ENCODE measurements around the gene ZNF862.

Gene ZNF862

DNA sequence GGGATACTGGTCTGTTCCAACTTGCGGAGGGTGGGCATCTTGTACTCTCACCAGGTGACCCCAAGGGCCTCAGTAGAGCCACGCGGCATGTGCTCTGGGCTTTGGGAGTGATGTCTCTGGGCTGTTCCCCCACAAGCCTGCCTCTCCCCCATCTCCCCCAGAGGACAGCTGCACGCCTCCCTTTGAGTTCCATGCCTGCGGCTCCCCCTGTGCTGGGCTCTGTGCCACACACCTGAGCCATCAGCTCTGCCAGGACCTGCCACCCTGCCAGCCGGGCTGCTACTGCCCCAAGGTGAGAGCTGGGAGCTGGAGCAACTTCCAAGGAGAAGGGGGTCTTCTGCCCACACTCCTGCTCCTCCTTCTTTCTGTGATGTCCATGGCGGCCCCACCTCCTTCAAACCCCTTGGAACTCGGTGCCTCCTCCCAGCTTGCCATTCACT, 15.0 kb upstream of the ZNF862 start:
- Histone ChIP-seq H3K27me3 (peaks cover 0 to 12% of the 10 kb centered on the region in 2 donors), H3K36me3 (no peaks in the 10 kb centered on the region), H3K4me1 (no peaks in the 10 kb centered on the region), H3K27ac (no peak overlapping the region), H3K4me3 (no peak overlapping the region), H3K9me3 (no peaks in the 10 kb centered on the region)
- DNase-seq: no peak
- intact Hi-C loops (cut with DNase I; ENCODE audit: low total_unique reads): no loop called here
- TF ChIP-seq, protein P1, sequence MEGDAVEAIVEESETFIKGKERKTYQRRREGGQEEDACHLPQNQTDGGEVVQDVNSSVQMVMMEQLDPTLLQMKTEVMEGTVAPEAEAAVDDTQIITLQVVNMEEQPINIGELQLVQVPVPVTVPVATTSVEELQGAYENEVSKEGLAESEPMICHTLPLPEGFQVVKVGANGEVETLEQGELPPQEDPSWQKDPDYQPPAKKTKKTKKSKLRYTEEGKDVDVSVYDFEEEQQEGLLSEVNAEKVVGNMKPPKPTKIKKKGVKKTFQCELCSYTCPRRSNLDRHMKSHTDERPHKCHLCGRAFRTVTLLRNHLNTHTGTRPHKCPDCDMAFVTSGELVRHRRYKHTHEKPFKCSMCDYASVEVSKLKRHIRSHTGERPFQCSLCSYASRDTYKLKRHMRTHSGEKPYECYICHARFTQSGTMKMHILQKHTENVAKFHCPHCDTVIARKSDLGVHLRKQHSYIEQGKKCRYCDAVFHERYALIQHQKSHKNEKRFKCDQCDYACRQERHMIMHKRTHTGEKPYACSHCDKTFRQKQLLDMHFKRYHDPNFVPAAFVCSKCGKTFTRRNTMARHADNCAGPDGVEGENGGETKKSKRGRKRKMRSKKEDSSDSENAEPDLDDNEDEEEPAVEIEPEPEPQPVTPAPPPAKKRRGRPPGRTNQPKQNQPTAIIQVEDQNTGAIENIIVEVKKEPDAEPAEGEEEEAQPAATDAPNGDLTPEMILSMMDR (IDR thresholded peaks at IDR 0.05): no peak

DNA sequence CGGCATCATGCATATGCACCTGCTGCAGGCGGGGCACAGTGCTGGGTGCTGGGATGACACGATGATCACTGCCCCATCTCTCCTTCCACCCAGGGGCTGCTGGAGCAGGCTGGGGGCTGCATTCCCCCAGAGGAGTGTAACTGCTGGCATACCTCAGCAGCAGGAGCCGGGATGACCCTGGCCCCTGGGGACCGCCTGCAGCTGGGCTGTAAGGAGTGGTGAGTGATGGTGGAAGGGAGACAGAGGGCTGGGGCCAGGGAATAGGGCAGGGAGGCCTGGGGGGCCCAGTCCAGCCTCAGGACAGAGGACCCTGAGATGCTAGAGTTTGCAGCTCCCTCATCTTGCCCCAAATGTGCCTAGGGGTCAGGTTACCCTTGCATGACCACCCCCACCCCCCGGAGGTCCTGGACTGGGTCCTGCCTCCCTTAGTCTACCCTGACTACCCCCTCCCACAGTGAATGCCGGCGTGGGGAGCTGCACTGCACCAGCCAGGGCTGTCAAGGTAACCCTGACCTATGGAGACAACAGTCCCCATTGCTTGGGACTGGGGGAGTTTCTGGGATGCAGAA, 14.5 kb upstream of the ZNF862 start:
- no peaks in the 10 kb centered on the region for H3K36me3 ChIP-seq
- intact Hi-C loops (cut with DNase I; ENCODE audit: low total_unique reads): no loop called here
- no peak for DNase-seq
- TF ChIP-seq, protein P1 (IDR thresholded peaks at IDR 0.05): no peak
- H3K27me3 ChIP-seq: peaks cover 0 to 12% of the 10 kb centered on the region in 2 donors
- no peak overlapping the region for H3K27ac ChIP-seq
- no peaks in the 10 kb centered on the region for H3K4me1 ChIP-seq
- no peak overlapping the region for H3K4me3 ChIP-seq
- H3K9me3 ChIP-seq: no peaks in the 10 kb centered on the region

DNA sequence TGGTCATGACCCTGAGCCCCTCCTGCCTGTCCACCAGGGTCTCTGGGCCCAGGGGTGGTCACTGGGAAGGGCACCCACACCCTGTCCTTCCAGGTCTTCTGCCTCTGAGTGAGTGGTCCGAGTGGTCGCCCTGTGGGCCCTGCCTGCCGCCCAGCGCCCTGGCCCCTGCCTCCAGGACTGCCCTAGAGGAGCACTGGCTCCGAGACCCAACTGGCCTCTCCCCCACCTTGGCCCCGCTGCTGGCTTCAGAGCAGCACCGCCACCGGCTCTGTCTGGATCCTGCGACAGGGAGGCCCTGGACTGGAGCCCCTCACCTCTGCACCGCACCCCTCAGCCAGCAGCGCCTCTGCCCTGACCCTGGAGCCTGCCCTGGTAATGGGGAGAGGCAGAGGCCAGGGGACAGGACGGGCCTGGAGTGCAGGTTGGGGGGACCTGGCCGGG, 13.9 kb upstream of the ZNF862 start:
- Histone ChIP-seq H3K4me1 (no peaks in the 10 kb centered on the region), H3K36me3 (no peaks in the 10 kb centered on the region), H3K9me3 (no peaks in the 10 kb centered on the region), H3K27ac (no peak overlapping the region), H3K27me3 (peaks cover 0 to 12% of the 10 kb centered on the region in 2 donors), H3K4me3 (no peak overlapping the region)
- TF ChIP-seq, protein P1 (IDR thresholded peaks at IDR 0.05): no peak
- no peak for DNase-seq
- intact Hi-C loops (cut with DNase I; ENCODE audit: low total_unique reads): no loop called here

DNA sequence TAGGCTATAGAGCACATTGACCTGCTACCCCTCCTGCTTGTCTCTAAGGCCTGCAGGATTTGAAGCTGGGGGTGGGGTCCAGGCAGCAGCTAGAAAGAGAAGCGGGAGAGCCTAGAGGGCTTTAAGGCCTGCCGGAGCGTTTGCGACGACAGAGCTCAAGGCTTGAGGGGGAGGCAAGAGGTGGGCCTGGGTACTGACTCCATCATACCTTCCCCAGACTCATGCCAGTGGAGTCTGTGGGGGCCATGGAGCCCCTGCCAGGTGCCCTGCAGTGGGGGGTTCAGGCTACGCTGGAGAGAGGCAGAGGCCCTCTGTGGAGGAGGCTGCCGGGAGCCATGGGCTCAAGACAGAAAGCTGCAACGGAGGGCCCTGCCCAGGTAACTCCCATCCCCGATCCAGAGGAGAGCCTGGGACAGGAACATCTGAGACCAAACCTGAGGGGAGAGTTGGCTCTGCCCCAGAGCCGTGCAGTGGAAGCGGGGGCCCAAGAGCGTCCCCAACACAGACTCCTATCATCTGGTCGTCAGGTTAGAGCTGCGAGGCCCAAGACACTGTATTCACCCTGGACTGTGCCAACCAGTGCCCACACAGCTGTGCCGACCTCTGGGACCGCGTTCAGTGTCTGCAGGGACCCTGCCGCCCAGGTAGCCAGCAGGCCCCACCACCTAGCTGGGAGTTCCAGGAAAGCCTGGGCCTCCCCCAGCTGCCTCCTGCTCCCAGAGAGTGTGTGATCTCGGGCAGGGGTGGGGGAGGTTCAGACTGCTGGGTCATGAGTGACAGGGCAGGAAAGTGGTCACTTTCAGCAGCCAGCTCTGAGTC, 13.2 kb upstream of the ZNF862 start:
- intact Hi-C loops (cut with DNase I; ENCODE audit: low total_unique reads): no loop called here
- no peaks in the 10 kb centered on the region for H3K9me3 ChIP-seq
- TF ChIP-seq, protein P1 (IDR thresholded peaks at IDR 0.05): no peak

DNA sequence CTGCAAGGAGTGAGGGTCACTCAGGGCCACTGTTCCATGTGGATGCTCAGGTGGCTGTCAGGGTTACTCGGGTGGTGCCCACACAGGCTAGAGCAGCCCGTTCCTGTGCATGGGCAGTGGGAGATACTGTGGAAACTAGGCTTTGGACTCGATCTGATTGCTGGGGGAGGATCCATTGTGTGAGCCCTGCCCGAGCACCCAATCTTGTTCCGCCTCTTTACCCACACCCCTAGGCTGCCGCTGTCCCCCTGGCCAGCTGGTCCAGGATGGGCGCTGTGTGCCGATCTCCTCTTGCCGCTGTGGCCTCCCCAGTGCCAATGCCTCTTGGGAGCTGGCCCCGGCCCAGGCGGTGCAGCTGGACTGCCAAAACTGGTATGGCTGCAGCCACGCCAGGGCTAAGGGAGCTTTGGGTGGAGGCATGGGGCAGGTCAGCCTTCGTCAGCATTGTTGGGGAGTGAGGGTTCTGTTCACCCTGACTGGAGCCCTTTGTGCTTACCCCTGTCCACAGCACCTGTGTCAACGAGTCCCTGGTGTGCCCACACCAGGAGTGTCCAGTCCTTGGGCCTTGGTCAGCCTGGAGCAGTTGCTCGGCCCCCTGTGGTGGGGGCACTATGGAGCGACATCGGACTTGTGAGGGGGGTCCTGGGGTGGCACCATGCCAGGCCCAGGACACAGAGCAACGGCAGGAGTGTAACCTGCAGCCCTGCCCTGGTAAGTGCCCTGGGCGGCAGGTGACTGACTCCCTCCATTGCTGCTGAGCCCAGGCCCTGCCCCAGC, 12.4 kb upstream of the ZNF862 start:
- intact Hi-C loops (cut with DNase I; ENCODE audit: low total_unique reads): no loop called here
- Histone ChIP-seq H3K4me1 (no peaks in the 10 kb centered on the region), H3K4me3 (no peak overlapping the region), H3K36me3 (no peaks in the 10 kb centered on the region), H3K9me3 (no peaks in the 10 kb centered on the region), H3K27me3 (peaks cover 0 to 18% of the 10 kb centered on the region in 2 donors), H3K27ac (no peak overlapping the region)
- no peak for DNase-seq
- TF ChIP-seq, protein P1 (IDR thresholded peaks at IDR 0.05): no peak

More for the DNA sequence above, 13.2 kb upstream of the ZNF862 start:
- H3K4me3 ChIP-seq: no peak overlapping the region
- no peaks in the 10 kb centered on the region for H3K36me3 ChIP-seq
- peaks cover 0 to 12% of the 10 kb centered on the region in 2 donors for H3K27me3 ChIP-seq
- no peaks in the 10 kb centered on the region for H3K4me1 ChIP-seq
- H3K27ac ChIP-seq: no peak overlapping the region
- no peak for DNase-seq

Data from tibial artery (tissue), 4 donors.